Activated CD4-positive, alpha-beta T cell treated with anti-CD3 and anti-CD28 coated beads, Interleukin-2, amount 50 U/mL, for 4 hours (primary cell): Measurements from ENCODE around the gene MUSTN1.

Source experiments
- DNase-seq, 2 experiments: peaks; one replicate each; pipeline ENCODE4 v3.0.0-alpha.2; 2020

The MUSTN1 gene

GRCh38 chr3:52851348-52851747, 16.5 kb upstream of the MUSTN1 start:
- DNase-seq: no peak

GRCh38 chr3:52849656-52850055, 14.8 kb upstream of the MUSTN1 start:
- no peak for DNase-seq

GRCh38 chr3:52848617-52849016, 13.8 kb upstream of the MUSTN1 start:
- no peak for DNase-seq

- DNase-seq: no peak
Observed at GRCh38 chr3:52847726-52848125, 12.9 kb upstream of the MUSTN1 start.

GRCh38 chr3:52847241-52847640, 12.4 kb upstream of the MUSTN1 start:
- DNase-seq: no peak

GRCh38 chr3:52846432-52846965, 11.7 kb upstream of the MUSTN1 start:
- DNase-seq: no peak

GRCh38 chr3:52845691-52846431, 11.0 kb upstream of the MUSTN1 start:
- DNase-seq: peak; percentile 6 to 26

- no peak for DNase-seq
Observed at GRCh38 chr3:52845157-52845556, 10.3 kb upstream of the MUSTN1 start.

- no peak for DNase-seq
Observed at GRCh38 chr3:52844290-52844975, 9.6 kb upstream of the MUSTN1 start.

- DNase-seq: no peak
Observed at GRCh38 chr3:52843881-52844280, 9.1 kb upstream of the MUSTN1 start.

GRCh38 chr3:52843108-52843865, 8.5 kb upstream of the MUSTN1 start:
- no peak for DNase-seq

GRCh38 chr3:52842424-52842823, 7.6 kb upstream of the MUSTN1 start:
- DNase-seq: no peak

- no peak for DNase-seq
Observed at GRCh38 chr3:52841981-52842340, 7.1 kb upstream of the MUSTN1 start.

- no peak for DNase-seq
Observed at GRCh38 chr3:52841211-52841980, 6.6 kb upstream of the MUSTN1 start.

GRCh38 chr3:52839892-52840545, 5.2 kb upstream of the MUSTN1 start:
- no peak for DNase-seq

- DNase-seq: no peak
Observed at GRCh38 chr3:52839268-52839575, 4.4 kb upstream of the MUSTN1 start.

GRCh38 chr3:52838561-52839267, 3.9 kb upstream of the MUSTN1 start:
- DNase-seq: no peak

GRCh38 chr3:52836986-52837385, 2.2 kb upstream of the MUSTN1 start:
- no peak for DNase-seq

- DNase-seq: no peak
Observed at GRCh38 chr3:52836471-52836845, 1.6 kb upstream of the MUSTN1 start.

- no peak for DNase-seq
Observed at GRCh38 chr3:52835766-52836470, 1.1 kb upstream of the MUSTN1 start.

- DNase-seq: no peak
Observed at GRCh38 chr3:52833202-52833601, 1.6 kb downstream of the MUSTN1 start.
